ENCODE data around the gene EPB41L5. TPM values are rescaled to one million over a fixed set of nuclear protein-coding genes. Genes with fewer than 3 reads are reported as not detected.
A peak's percentile ranks its signal among the peaks of the same experiment; 100 is the strongest.

The EPB41L5 gene
- total and polyA plus RNA-seq, 10 of the 15 experiments (the other 5 are each of a cell fraction or from before 2014, with no cell fraction given), result 2.1 to 20.4 (median 8.2) TPM

DNA sequence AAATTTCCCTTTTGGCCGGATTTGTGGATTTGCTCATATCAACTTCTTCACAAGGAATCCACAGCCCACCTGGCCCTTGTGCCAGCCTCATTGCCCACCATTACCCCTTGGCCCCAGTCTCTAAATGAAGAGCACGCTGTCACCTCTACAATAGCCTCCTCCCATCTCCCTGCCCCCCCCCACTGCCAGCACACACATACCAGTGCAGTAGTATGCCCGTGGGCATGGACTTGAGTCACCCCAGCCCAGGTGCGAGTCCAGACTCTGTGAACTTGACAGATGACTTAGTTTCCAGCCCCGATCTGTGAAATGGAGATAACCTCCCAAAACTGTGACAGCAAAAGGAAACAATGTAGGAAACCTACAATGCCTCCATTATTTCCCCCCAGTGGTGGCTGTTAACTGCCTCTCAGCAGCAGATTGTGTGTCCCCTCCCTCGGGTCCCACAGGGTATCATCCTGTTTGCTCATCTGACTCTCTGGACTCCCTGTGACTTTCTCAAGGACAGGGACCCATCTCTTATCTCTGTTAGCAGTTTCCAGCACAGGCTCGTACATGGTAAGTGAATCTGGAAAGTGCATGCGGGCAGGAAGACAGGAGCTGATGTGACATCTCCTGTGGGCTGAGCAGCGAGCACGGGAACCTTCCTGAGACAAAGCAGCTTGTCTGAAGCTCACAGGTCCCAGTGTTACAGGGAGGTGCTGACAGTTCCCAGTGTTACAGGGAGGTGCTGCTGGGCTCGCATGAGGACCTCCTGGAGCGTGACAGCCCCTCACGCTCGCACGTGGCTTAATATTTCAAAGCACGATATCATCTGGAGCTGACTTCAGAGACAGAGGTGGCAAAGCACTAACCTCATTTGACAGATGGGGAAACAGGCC, 214.5 kb downstream of the EPB41L5 start:
- FAIRE-seq (no peak), DNase-seq (ENCODE audit: low read depth, low spot score) (no peak), ATAC-seq (no peak)
- ChIA-PET POLR2A (interaction anchor here (1.0 to 1.1 kb wide), 2 partner anchors 9 to 13 kb away, joined by 3 read pairs; no protein-coding TSS in a partner anchor), RAD21 (ENCODE audit: unreplicated experiment) (interaction anchor here (1.2 to 1.7 kb wide), 2 partner anchors 51 to 85 kb away, joined by 3 to 19 read pairs; no protein-coding TSS in a partner anchor), SMC1A (ENCODE audit: uncharacterized antibody, unreplicated experiment) (interaction anchor here (0.6 to 7.3 kb wide), 2 partner anchors 25 to 84 kb away, joined by 3 to 106 read pairs; partner anchors contain the start of gene RALB), CTCF (interaction anchor here (0.8 to 3.2 kb wide), 6 partner anchors 18 to 90 kb away, joined by 3 to 48 read pairs (median 4); no protein-coding TSS in a partner anchor)
- Histone ChIP-seq H3K9me3 (replicated peaks; ENCODE audit: control insufficient read depth, insufficient read depth, low read length) (no peaks in the 10 kb centered on the region), H3K36me3 (ENCODE audit: control insufficient read depth in 2 of 2, insufficient read depth in 2 of 2, low read length in 1 of 2) (no peaks in the 10 kb centered on the region), H3K79me2 (ENCODE audit: control insufficient read depth, insufficient read depth, low read length) (peaks cover 43% of the 10 kb centered on the region), H2AFZ (ENCODE audit: control insufficient read depth, low read depth, low read length) (no peak overlapping the region), H3K4me3 (no peak overlapping the region), H3K4me2 (ENCODE audit: control insufficient read depth, insufficient read depth) (peak overlapping the region; percentile 30), H3K4me1 (ENCODE audit: control insufficient read depth, insufficient read depth, low read length) (peaks cover 16% of the 10 kb centered on the region), H3K27me3 (replicated peaks in 1 of 2; ENCODE audit: control insufficient read depth in 2 of 2, insufficient read depth in 2 of 2, low read length in 1 of 2) (no peaks in the 10 kb centered on the region), H3K9ac (ENCODE audit: control insufficient read depth, insufficient read depth, low read length) (no peak overlapping the region), H3K27ac (ENCODE audit: control insufficient read depth, insufficient read depth) (no peak overlapping the region), H4K20me1 (ENCODE audit: control insufficient read depth, insufficient read depth) (no peaks in the 10 kb centered on the region)
- intact Hi-C loops (cut with micrococcal nuclease; ENCODE audit: unreplicated experiment) (no loop called here), in situ Hi-C loops (cut with MboI) (no loop called here)
- BruUV-seq (replicated peaks), result no TSS peak
- 90% methylated on average over 16 of the region's 16 CpGs for WGBS (ENCODE audit: insufficient coverage, insufficient replicate concordance, low lambda C conversion rate, missing lambda C conversion rate)
- TF ChIP-seq, protein P1, sequence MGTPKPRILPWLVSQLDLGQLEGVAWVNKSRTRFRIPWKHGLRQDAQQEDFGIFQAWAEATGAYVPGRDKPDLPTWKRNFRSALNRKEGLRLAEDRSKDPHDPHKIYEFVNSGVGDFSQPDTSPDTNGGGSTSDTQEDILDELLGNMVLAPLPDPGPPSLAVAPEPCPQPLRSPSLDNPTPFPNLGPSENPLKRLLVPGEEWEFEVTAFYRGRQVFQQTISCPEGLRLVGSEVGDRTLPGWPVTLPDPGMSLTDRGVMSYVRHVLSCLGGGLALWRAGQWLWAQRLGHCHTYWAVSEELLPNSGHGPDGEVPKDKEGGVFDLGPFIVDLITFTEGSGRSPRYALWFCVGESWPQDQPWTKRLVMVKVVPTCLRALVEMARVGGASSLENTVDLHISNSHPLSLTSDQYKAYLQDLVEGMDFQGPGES (IDR thresholded peaks at IDR 0.05), result no peak
- no peak for TF ChIP-seq PAX8 (IDR thresholded peaks at IDR 0.05)

DNA sequence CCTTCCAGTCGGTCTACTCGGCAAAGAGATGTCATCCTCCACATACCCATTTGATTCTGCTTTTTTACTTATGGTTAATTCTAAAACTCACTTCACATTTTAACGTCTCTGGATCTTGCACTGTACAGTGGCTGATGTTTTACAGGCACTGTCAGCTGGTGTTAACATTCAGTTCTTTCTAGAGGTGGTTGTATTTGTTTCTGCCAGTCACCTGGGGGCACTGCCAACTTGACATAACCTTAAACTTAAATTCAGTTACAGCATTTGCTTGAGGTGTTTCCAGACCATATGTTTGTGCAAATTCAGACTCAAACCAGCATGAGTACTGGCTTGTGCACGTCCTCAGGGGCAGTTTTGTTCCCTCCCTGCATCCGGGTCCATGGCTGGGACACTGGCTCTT, 215.6 kb downstream of the EPB41L5 start:
- ChIA-PET CTCF (interaction anchor here (0.9 to 3.2 kb wide), 6 partner anchors 26 to 88 kb away, joined by 3 to 48 read pairs (median 6); no protein-coding TSS in a partner anchor), POLR2A (interaction anchor here (0.6 to 1.0 kb wide), 2 partner anchors 8 to 387 kb away, joined by 3 read pairs; no protein-coding TSS in a partner anchor), SMC1A (ENCODE audit: uncharacterized antibody, unreplicated experiment) (interaction anchor here (7.3 kb wide), 1 partner anchor 83 kb away, joined by 106 read pairs; no protein-coding TSS in a partner anchor), RAD21 (ENCODE audit: unreplicated experiment) (interaction anchor here (0.7 to 1.7 kb wide), 4 partner anchors 25 to 84 kb away, joined by 3 to 19 read pairs (median 4); no protein-coding TSS in a partner anchor)
- peak overlapping the region; percentile 77; the same call in 1 of the 2 replicates for H3K4me2 ChIP-seq (ENCODE audit: control insufficient read depth, insufficient read depth)
- peaks cover 22% of the 10 kb centered on the region for H3K4me1 ChIP-seq (ENCODE audit: control insufficient read depth, insufficient read depth, low read length)
- H4K20me1 ChIP-seq (ENCODE audit: control insufficient read depth, insufficient read depth), result no peaks in the 10 kb centered on the region
- H3K9me3 ChIP-seq (replicated peaks; ENCODE audit: control insufficient read depth, insufficient read depth, low read length), result no peaks in the 10 kb centered on the region
- H3K27me3 ChIP-seq (replicated peaks in 1 of 2; ENCODE audit: control insufficient read depth in 2 of 2, insufficient read depth in 2 of 2, low read length in 1 of 2), result no peaks in the 10 kb centered on the region
- peak overlapping the region; percentile 89; the same call in 1 of the 2 replicates for H3K4me3 ChIP-seq
- no peaks in the 10 kb centered on the region for H3K36me3 ChIP-seq (ENCODE audit: control insufficient read depth in 2 of 2, insufficient read depth in 2 of 2, low read length in 1 of 2)
- in situ Hi-C loops (cut with MboI), result no loop called here
- 75% methylated on average over 5 of the region's 5 CpGs for WGBS (ENCODE audit: insufficient coverage, insufficient replicate concordance, low lambda C conversion rate, missing lambda C conversion rate)
- H3K27ac ChIP-seq (ENCODE audit: control insufficient read depth, insufficient read depth), result no peak overlapping the region
- no TSS peak for BruUV-seq (replicated peaks)
- ATAC-seq, result no peak
- intact Hi-C loops (cut with micrococcal nuclease; ENCODE audit: unreplicated experiment), result no loop called here
- peaks cover 38% of the 10 kb centered on the region for H3K79me2 ChIP-seq (ENCODE audit: control insufficient read depth, insufficient read depth, low read length)
- H2AFZ ChIP-seq (ENCODE audit: control insufficient read depth, low read depth, low read length), result no peak overlapping the region
- no peak for FAIRE-seq
- no peak overlapping the region for H3K9ac ChIP-seq (ENCODE audit: control insufficient read depth, insufficient read depth, low read length)
- DNase-seq (ENCODE audit: low read depth, low spot score), result no peak
- TF ChIP-seq IKZF1 (conservative IDR thresholded peaks at IDR 0.05), result no peak
- TF ChIP-seq SRF (IDR thresholded peaks at IDR 0.05; ENCODE audit: low read depth in 2 of 2, low read length in 2 of 2), result no peak
- no peak for TF ChIP-seq CBX3 (IDR thresholded peaks at IDR 0.05; ENCODE audit: borderline replicate concordance, low read depth)
- TF ChIP-seq POU2F2 (IDR thresholded peaks at IDR 0.05; ENCODE audit: borderline replicate concordance, low read depth, low read length), result no peak
- TF ChIP-seq, protein P2, sequence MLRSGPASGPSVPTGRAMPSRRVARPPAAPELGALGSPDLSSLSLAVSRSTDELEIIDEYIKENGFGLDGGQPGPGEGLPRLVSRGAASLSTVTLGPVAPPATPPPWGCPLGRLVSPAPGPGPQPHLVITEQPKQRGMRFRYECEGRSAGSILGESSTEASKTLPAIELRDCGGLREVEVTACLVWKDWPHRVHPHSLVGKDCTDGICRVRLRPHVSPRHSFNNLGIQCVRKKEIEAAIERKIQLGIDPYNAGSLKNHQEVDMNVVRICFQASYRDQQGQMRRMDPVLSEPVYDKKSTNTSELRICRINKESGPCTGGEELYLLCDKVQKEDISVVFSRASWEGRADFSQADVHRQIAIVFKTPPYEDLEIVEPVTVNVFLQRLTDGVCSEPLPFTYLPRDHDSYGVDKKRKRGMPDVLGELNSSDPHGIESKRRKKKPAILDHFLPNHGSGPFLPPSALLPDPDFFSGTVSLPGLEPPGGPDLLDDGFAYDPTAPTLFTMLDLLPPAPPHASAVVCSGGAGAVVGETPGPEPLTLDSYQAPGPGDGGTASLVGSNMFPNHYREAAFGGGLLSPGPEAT (IDR thresholded peaks at IDR 0.05; ENCODE audit: low read depth), result no peak
- no peak for TF ChIP-seq NR2C1 (IDR thresholded peaks at IDR 0.05)
- TF ChIP-seq SMC3 (IDR thresholded peaks at IDR 0.05; ENCODE audit: borderline replicate concordance, low read length), result peak; percentile 33; the same call in 1 of the 2 replicates
- TF ChIP-seq STAT1 (conservative IDR thresholded peaks at IDR 0.05), result no peak
- TF ChIP-seq IRF4 (IDR thresholded peaks at IDR 0.05; ENCODE audit: low read depth, low read length), result no peak

All from GM12878 (cell line).